ENCODE data around the gene NOS1. TPM values are rescaled to one million over a fixed set of nuclear protein-coding genes. Genes with fewer than 3 reads are reported as not detected.

The NOS1 gene
- total RNA-seq, 1 donor from 2014 or later, result 3.5 TPM

GRCh38 chr12:117279606-117280005 is 81.8 kb downstream of the NOS1 start:
- TF ChIP-seq, protein P1, sequence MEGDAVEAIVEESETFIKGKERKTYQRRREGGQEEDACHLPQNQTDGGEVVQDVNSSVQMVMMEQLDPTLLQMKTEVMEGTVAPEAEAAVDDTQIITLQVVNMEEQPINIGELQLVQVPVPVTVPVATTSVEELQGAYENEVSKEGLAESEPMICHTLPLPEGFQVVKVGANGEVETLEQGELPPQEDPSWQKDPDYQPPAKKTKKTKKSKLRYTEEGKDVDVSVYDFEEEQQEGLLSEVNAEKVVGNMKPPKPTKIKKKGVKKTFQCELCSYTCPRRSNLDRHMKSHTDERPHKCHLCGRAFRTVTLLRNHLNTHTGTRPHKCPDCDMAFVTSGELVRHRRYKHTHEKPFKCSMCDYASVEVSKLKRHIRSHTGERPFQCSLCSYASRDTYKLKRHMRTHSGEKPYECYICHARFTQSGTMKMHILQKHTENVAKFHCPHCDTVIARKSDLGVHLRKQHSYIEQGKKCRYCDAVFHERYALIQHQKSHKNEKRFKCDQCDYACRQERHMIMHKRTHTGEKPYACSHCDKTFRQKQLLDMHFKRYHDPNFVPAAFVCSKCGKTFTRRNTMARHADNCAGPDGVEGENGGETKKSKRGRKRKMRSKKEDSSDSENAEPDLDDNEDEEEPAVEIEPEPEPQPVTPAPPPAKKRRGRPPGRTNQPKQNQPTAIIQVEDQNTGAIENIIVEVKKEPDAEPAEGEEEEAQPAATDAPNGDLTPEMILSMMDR (IDR thresholded peaks at IDR 0.05), result no peak
- ATAC-seq (no peak), DNase-seq (no peak)
- Histone ChIP-seq H3K27me3 (ENCODE audit: low read depth) (peaks cover 8% of the 10 kb centered on the region), H3K4me1 (no peaks in the 10 kb centered on the region), H3K9me3 (no peaks in the 10 kb centered on the region), H3K4me3 (no peak overlapping the region), H3K27ac (no peak overlapping the region), H3K36me3 (no peaks in the 10 kb centered on the region)
- intact Hi-C loops (cut with DNase I), result no loop called here

DNA sequence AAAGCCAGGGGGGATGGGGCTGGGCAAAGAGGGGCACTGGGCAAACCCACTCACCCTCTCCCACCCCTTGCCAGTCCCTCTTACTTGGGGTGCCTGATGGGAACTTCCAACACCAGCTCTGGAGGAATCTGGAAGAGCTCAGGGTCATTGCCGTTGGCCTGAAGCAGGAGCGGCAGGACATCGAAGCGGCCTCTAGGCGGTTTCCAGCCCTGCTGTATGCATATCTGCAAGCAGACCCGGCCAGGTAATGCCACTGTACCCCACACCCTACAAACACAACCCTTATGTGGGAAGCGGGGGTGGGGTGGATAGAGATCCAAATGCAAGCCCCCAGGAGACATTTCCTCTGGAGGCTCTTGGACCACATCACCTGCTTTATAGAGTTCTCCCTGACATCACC is 83.6 kb downstream of the NOS1 start:
- Histone ChIP-seq H3K27me3 (ENCODE audit: low read depth) (peaks cover 8% of the 10 kb centered on the region), H3K27ac (no peak overlapping the region), H3K4me1 (no peaks in the 10 kb centered on the region), H3K36me3 (no peaks in the 10 kb centered on the region), H3K9me3 (no peaks in the 10 kb centered on the region), H3K4me3 (no peak overlapping the region)
- TF ChIP-seq, protein P1 (IDR thresholded peaks at IDR 0.05), result no peak
- no peak for DNase-seq
- intact Hi-C loops (cut with DNase I), result no loop called here
- no peak for ATAC-seq

- Histone ChIP-seq H3K27ac (no peak overlapping the region), H3K4me3 (no peak overlapping the region), H3K9me3 (no peaks in the 10 kb centered on the region), H3K27me3 (ENCODE audit: low read depth) (peaks cover 6% of the 10 kb centered on the region), H3K4me1 (no peaks in the 10 kb centered on the region), H3K36me3 (no peaks in the 10 kb centered on the region)
- no peak for ATAC-seq
- TF ChIP-seq, protein P1 (IDR thresholded peaks at IDR 0.05), result no peak
- DNase-seq, result no peak
- intact Hi-C loops (cut with DNase I), result no loop called here
Measured at GRCh38 chr12:117273091-117273490, 88.3 kb downstream of the NOS1 start.

DNA sequence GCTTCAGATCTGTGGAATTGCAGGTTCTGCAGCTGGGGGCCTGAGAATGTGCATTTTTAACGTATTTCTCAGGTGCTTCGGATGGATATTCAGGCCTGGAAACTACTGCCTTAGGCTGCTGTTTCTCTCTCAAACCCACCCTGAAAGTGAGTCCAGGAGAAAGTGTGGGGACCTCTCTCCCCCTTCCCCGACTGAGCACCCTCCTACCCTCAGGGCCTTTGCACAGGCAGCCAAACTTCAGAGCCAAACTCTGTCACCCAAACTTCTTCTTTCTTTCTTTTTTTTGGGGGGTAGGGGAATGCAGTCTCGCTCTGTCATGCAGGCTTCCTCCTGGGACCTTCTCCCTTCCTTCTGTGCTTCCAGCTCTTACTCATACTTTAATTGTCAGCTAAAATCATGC is 88.7 kb downstream of the NOS1 start:
- DNase-seq, result no peak
- TF ChIP-seq, protein P1 (IDR thresholded peaks at IDR 0.05), result no peak
- intact Hi-C loops (cut with DNase I), result no loop called here
- Histone ChIP-seq H3K36me3 (no peaks in the 10 kb centered on the region), H3K9me3 (no peaks in the 10 kb centered on the region), H3K27me3 (ENCODE audit: low read depth) (peaks cover 2% of the 10 kb centered on the region), H3K27ac (no peak overlapping the region), H3K4me3 (no peak overlapping the region), H3K4me1 (no peaks in the 10 kb centered on the region)
- no peak for ATAC-seq

DNA sequence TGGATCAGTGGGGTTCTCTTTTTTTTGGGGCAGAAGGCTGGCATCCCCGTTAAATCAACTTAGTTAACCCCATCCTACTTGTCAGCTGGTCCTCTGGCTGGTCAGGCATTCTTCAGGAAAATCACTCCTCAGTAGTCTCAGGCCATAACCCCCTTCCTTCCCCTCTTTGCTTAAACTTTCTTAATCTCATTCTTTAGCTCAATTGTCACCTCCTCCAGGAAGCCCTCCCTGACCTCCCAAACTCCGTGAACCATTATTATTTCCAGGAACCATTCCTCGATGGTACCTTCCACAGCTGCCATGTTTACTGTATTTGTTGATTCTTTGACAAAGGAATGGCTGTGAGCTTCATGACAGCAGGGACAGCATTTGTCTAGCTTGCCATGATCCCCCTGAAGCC is 98.7 kb downstream of the NOS1 start:
- Histone ChIP-seq H3K27ac (no peak overlapping the region), H3K9me3 (no peaks in the 10 kb centered on the region), H3K36me3 (no peaks in the 10 kb centered on the region), H3K4me1 (no peaks in the 10 kb centered on the region), H3K4me3 (no peak overlapping the region), H3K27me3 (ENCODE audit: low read depth) (no peaks in the 10 kb centered on the region)
- intact Hi-C loops (cut with DNase I), result no loop called here
- ATAC-seq, result no peak
- TF ChIP-seq, protein P1 (IDR thresholded peaks at IDR 0.05), result no peak
- no peak for DNase-seq

- TF ChIP-seq, protein P1 (IDR thresholded peaks at IDR 0.05), result no peak
- Histone ChIP-seq H3K27ac (no peak overlapping the region), H3K27me3 (ENCODE audit: low read depth) (no peaks in the 10 kb centered on the region), H3K4me3 (no peak overlapping the region), H3K36me3 (no peaks in the 10 kb centered on the region), H3K4me1 (no peaks in the 10 kb centered on the region), H3K9me3 (no peaks in the 10 kb centered on the region)
- DNase-seq (no peak), ATAC-seq (no peak)
- intact Hi-C loops (cut with DNase I), result no loop called here
Measured at GRCh38 chr12:117261247-117261646, 100.2 kb downstream of the NOS1 start.

Data from lower lobe of right lung (tissue), 2 donors.